Stimulated activated CD8-positive, alpha-beta memory T cell treated with anti-CD3 and anti-CD28 coated beads, Interleukin-4, amount 100 ng/mL, for 48 hours (primary cell): ENCODE measurements around the gene TUBGCP3.
"Not testable (repeated sequence)": the region's sequence is repeated elsewhere in the genome, so short reads cannot be mapped to it uniquely, and the experiment has no call there.

Source experiments
- DNase-seq: peaks from one replicate; pipeline ENCODE4 v3.0.0-alpha.2; 2020

TUBGCP3 gene

GRCh38 chr13:112587764-112588489 lies at the start of gene TUBGCP3:
Gene TUBGCP3, minus strand, starts transcription at chr13:112588153. Its CDS starts 173 bp downstream, at chr13:112587980.
- DNase-seq: peak; percentile 84

GRCh38 chr13:112637017-112637801 lies 49.3 kb upstream of the TUBGCP3 start:
- DNase-seq: no peak

- DNase-seq: no peak
Measured at GRCh38 chr13:112636401-112636975, 48.5 kb upstream of the TUBGCP3 start.

DNA sequence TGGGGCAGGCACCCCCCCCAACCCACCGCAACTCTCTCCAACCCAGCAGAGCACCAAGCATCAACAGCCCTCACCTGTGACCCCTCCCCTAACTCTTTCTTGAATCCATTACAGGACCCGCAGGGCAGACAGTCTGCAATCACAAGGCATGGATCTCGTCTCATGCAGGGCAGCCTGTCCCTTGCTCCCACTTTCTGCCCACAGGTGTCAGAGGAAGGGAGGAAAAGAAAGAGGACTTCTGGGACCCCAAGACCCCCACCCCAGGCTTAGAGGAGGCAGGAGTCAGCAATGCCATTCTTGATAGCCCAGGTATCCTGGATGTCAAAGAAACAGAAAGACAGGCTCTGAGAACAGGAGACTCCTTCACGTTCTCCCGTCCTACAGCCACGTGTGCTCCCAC lies 47.4 kb upstream of the TUBGCP3 start:
- no peak for DNase-seq

DNA sequence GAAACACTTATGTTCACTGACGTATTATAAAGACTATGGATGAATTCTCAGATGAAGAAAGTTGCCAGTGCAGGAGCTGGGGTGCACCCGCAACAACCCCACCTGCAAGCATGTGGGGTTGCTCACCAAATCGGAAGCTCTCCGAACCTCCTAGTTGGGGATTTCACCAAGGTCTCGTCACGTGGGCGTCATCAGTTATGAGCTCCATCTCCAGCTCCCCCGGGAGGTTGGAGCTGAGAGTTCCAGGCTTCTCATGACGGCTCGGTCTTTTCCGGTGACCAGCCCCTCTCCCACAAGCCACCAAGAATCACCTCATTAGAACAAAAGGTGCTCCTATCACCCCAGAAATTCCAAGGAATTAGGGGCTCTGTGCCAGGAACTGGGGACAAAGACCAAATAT lies 46.1 kb upstream of the TUBGCP3 start:
- DNase-seq: no peak

- not testable (repeated sequence) for DNase-seq
Measured at GRCh38 chr13:112630226-112630625, 42.3 kb upstream of the TUBGCP3 start.

DNA sequence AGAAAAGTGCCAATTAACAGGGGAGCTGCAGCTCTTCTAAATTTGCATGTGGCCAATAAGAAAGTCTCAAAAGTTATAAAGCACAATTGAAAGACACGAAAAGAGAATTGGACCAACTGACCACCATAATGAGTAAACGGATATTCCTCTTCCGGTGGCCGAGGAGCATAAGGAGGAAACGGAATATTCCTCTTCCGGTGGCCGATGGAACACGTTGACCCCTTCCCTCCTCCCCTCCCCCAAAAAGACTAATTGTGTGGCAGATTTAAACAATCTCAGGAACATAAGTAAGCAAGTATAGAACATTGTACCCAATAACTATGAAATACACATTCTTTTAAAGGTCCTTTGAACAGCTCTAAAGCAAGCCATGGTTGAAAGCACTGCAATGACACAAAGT lies 41.2 kb upstream of the TUBGCP3 start:
- DNase-seq: no peak

DNA sequence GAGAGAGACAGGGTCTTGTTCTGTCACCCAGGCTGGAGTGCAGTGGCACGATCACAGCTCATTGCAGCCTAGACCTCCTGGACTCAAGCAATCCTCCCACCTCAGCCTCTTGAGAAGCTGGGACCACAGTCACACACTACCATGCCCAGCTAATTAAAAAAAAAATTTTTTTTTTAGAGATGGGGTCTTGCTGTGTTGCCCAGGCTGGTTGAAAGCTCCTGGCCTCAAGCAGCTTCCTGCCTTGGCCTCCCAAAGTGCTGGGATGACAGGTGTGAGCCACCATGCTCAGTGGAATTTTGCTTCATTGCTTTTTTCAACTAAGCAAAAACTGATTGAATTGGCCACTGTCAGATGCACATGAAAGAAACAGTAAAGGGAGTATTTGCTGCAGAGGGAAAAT lies 39.7 kb upstream of the TUBGCP3 start:
- not testable (repeated sequence) for DNase-seq

DNA sequence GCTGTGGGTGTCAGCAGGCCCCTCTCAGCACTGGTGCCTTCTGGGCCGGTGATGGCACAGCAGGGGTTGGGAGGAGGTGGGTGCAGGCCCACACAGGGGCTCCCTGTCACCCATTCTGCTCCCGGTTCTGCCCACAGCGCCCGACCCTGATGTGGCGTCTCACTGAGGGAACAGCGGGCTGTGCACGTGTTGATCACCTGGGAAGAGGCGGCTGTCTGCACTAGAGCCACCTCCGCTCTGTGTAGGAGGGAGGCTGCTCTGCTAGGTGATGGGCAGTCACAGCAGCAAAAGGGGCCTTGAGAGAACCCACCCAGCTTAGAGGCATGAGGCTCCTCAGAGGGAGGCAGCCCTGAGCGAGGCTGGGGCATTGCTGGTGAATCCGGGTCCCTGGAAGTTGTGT lies 39.2 kb upstream of the TUBGCP3 start:
- DNase-seq: no peak

GRCh38 chr13:112626761-112627160 lies 38.8 kb upstream of the TUBGCP3 start:
- no peak for DNase-seq

GRCh38 chr13:112626124-112626523 lies 38.2 kb upstream of the TUBGCP3 start:
- DNase-seq: no peak

DNA sequence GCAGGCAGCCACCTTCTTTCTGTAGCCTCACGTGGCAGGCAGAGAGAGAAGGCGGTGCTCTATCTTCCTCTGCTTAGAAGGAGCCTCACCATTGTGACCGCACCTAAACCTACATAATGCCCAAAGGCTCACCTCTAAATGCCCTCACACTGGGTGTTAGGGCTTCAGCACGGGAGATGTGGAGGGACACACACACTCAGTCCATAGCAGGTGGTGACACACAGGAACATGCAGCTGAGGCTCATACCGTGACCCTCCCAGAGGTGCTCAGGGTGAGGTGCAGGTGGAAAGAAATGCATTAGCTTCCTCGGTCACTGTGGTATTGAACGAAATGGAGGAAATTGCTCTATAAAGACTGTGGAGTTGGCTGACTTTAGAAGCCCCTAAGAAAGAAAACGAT lies 37.7 kb upstream of the TUBGCP3 start:
- DNase-seq: no peak

GRCh38 chr13:112624602-112625430 lies 36.9 kb upstream of the TUBGCP3 start:
- DNase-seq: no peak

DNA sequence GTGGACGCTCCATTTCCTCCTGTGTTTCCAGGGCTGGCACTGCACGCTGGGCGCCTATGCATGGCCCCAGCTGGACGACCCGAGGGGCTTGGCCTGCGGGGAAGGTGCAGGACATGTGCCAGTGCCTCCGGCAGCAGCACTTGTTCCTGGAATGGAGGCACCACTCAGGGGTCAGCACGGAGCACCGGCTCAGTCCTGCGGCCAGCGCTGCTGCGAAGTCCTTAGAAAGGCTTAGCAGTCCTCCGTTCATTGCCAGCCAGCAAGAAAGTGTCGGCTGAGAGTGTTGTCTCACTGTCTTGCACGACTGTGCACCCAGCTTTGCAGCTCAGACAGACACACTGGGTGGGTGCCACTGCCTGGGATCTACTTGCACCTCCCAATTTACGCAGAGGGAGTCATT lies 36.1 kb upstream of the TUBGCP3 start:
- no peak for DNase-seq

- no peak for DNase-seq
Measured at GRCh38 chr13:112623051-112623711, 35.2 kb upstream of the TUBGCP3 start.

GRCh38 chr13:112622375-112622774 lies 34.4 kb upstream of the TUBGCP3 start:
- DNase-seq: no peak

- no peak for DNase-seq
Measured at GRCh38 chr13:112619730-112620631, 32.0 kb upstream of the TUBGCP3 start.

GRCh38 chr13:112618501-112618900 lies 30.5 kb upstream of the TUBGCP3 start:
- DNase-seq: no peak

DNA sequence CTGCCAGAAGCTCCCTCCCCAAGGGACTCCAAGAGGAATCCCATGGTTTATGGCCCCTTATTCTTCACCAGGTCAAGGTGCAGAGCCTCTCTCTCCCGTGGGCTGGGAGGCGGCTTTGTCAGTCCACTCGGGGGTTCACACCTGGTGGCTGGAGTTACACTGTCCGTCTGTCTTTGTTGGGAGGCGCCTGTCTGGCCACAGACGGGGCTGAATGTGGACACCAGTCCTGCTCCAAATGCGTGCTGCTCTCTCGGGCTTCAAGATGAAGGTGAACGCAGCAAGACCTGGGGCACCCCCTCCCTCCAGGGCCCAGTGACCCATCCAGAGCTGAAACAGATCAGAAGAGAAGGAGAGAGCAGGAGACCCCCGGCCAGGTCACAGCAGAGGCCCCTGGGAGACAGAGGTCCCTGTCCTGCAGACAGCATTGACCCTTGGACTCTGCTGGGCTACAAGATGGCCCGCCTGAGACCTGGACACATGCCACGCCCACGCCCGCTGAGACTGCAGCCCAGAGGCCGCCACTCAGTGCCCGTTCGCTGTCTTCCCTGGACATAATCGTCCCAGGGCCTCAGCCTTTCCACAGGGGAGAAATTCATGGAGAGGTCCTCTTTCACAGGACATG lies 29.9 kb upstream of the TUBGCP3 start:
- no peak for DNase-seq

- DNase-seq: peak; percentile 36
Measured at GRCh38 chr13:112616586-112617362, 28.8 kb upstream of the TUBGCP3 start.
